HCT116 (cell line): Measurements from ENCODE around the gene SUSD4.
"Not testable (repeated sequence)": the region's sequence is repeated elsewhere in the genome, so short reads cannot be mapped to it uniquely, and the experiment has no call there.

Experiments used
- RAD21 ChIP-seq: IDR thresholded peaks from 2 replicates; pipeline ENCODE4 v1.6.1; 2012; ENCODE audit warnings: low read depth, mild to moderate bottlenecking
- TF ChIP-seq, protein P1 (sequence below), 3 experiments: fragments of 200-600 bp in 1 of 3; sonication (generic) in 1 of 3; IDR thresholded peaks in 2 of 3; conservative IDR thresholded peaks in 1 of 3; 2 replicates each; pipeline ENCODE4 v1.5.1; 2012 to 2017; ENCODE audit warnings: low read depth in 2 of 3, low read length in 2 of 3, antibody characterized with exemption in 1 of 3, borderline replicate concordance in 1 of 3, control low read depth in 1 of 3, mild to moderate bottlenecking in 1 of 3, mixed read lengths in 1 of 3, mixed run types in 1 of 3, moderate library complexity in 1 of 3; ENCODE audit not compliant: insufficient read depth in 1 of 3
- TF ChIP-seq, protein P2 (sequence below): IDR thresholded peaks from 2 replicates; pipeline ENCODE4 v1.6.1; 2012

DNA sequence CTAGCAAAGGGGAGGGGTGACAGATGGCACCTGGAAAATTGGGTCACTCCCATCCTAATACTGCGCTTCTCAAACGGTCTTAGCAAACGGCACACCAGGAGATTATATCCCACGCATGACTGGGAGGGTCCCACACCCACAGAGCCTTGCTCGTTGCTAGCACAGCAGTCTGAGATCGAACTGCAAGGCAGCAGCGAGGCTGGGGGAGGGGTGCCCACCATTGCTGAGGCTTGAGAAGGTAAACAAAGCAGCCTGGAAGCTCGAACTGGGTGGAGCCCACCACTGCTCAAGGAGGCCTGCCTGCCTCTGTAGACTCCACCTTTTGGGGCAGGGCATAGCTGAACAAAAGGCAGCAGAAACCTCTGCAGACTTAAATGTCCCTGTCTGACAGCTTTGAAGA, 85.7 kb downstream of the SUSD4 start:
- TF ChIP-seq, protein P1, sequence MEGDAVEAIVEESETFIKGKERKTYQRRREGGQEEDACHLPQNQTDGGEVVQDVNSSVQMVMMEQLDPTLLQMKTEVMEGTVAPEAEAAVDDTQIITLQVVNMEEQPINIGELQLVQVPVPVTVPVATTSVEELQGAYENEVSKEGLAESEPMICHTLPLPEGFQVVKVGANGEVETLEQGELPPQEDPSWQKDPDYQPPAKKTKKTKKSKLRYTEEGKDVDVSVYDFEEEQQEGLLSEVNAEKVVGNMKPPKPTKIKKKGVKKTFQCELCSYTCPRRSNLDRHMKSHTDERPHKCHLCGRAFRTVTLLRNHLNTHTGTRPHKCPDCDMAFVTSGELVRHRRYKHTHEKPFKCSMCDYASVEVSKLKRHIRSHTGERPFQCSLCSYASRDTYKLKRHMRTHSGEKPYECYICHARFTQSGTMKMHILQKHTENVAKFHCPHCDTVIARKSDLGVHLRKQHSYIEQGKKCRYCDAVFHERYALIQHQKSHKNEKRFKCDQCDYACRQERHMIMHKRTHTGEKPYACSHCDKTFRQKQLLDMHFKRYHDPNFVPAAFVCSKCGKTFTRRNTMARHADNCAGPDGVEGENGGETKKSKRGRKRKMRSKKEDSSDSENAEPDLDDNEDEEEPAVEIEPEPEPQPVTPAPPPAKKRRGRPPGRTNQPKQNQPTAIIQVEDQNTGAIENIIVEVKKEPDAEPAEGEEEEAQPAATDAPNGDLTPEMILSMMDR (IDR thresholded peaks at IDR 0.05 in 2 of 3, conservative IDR thresholded peaks at IDR 0.05 in 1 of 3; ENCODE audit: borderline replicate concordance in 1 of 3, insufficient read depth in 1 of 3, low read depth in 2 of 3, low read length in 2 of 3): not testable (repeated sequence)
- TF ChIP-seq, protein P2, sequence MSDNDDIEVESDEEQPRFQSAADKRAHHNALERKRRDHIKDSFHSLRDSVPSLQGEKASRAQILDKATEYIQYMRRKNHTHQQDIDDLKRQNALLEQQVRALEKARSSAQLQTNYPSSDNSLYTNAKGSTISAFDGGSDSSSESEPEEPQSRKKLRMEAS: not testable (repeated sequence)
- not testable (repeated sequence) for TF ChIP-seq RAD21
